Ovary (tissue), 9 donors: Measurements from ENCODE around the gene OR4D1. TPM values are rescaled to one million over a fixed set of nuclear protein-coding genes. Genes with fewer than 3 reads are reported as not detected.

Source experiments
- DNase-seq, 5 donors: peaks; one replicate each; pipeline ENCODE4 v3.0.0-alpha.2; 2019 to 2020
- H3K27ac ChIP-seq, 2 donors: fragments of 200-600 bp; one replicate each; pipeline versions ENCODE4 v1.5.1 to v1.8.0; 2019 to 2022
- H3K27me3 ChIP-seq: fragments of 200-600 bp; one replicate; pipeline ENCODE4 v1.8.0; 2022
- H3K36me3 ChIP-seq: fragments of 200-600 bp; sonication (generic); one replicate; pipeline ENCODE4 v1.5.1; 2019
- H3K4me1 ChIP-seq: one replicate; pipeline ENCODE4 v1.8.1; 2013; ENCODE audit warnings: mild to moderate bottlenecking, moderate library complexity; ENCODE audit not compliant: insufficient read depth
- H3K4me3 ChIP-seq: fragments of 200-600 bp; sonication (generic); one replicate; pipeline ENCODE4 v1.5.1; 2017
- H3K9me3 ChIP-seq, 2 donors: fragments of 200-600 bp in 1 of 2; sonication (generic) in 1 of 2; one replicate each; pipeline versions ENCODE4 v1.5.1 to v1.8.1; 2013 to 2019; ENCODE audit warnings: mild to moderate bottlenecking in 1 of 2, moderate library complexity in 1 of 2
- CTCF ChIP-seq, 3 donors: fragments of 450-650 bp in 2 of 3; fragments of 200-600 bp in 1 of 3; IDR thresholded peaks; one replicate each; pipeline versions ENCODE4 v1.5.1 to v1.8.0; 2016 to 2022; ENCODE audit warnings: antibody characterized with exemption in 3 of 3, mild to moderate bottlenecking in 1 of 3
- EP300 ChIP-seq: sonication (generic); formaldehyde crosslinking; IDR thresholded peaks from one replicate; pipeline ENCODE4 v1.6.1; 2017; ENCODE audit warnings: antibody characterized with exemption
- POLR2A ChIP-seq: fragments of 450-650 bp; IDR thresholded peaks from one replicate; pipeline ENCODE4 v1.6.1; 2017; ENCODE audit warnings: antibody characterized with exemption, mild to moderate bottlenecking, moderate library complexity
- WGBS, 3 donors: extraction: QIAGEN DNeasy Blood & Tissue Kit in 1 of 3; methylation state at CpG; one replicate each; pipeline versions ENCODE4 v1.1.5 to v1.1.7; 2013 to 2017; 5-methylcytosine and 5-hydroxymethylcytosine counted together
- intact Hi-C, 4 donors: fragments of 100-400 bp; cut with DNase I; formaldehyde crosslinking; loops; one replicate each; pipeline versions ENCODE4 v1.11.0 to v1.15.1; 2022 to 2023
- polyA plus RNA-seq, 2 donors: library from polyadenylated mRNA; stranded (reverse); fragments of 200-250 nt in 1 of 2; fragments of 350-450 nt in 1 of 2; fragmentation: Illumina TruSeq in 1 of 2; extraction: RNeasy Lipid Tissue Mini Kit (QIAGEN cat#74804) in 1 of 2; gene quantifications; one replicate each; pipeline ENCODE4 v1.2.3, GENCODE V29; 2013 to 2014
- total RNA-seq, 7 donors: library from RNA; depleted of rRNA in 2 of 7; stranded (reverse); fragments of >200 nt in 2 of 7; fragmentation: NEBNext Ultra II Directional in 3 of 7; extraction: Animal tissue kit (Norgen Biotek cat#: 25700) in 3 of 7; gene quantifications; one replicate each; pipeline versions ENCODE4 v1.1.0 to v1.2.4, GENCODE V29; 2016 to 2023
- donor health status: DM: no; HTN: no; CAD: no; lungs with moderate emphysema.
- donor health status: DM: no; HTN: no; CAD: no.
- donor health status: Bipolar disorder and iron deficiency.
- donor health status: DM: yes; HTN: yes; CAD: no.
- donor health status: DM: no; HTN: no; CAD: no.
- donor health status: DM: yes; HTN: yes; CAD: no.

The OR4D1 gene
- total and polyA plus RNA-seq, 9 donors: 0.03 TPM; not detected in 8

DNA sequence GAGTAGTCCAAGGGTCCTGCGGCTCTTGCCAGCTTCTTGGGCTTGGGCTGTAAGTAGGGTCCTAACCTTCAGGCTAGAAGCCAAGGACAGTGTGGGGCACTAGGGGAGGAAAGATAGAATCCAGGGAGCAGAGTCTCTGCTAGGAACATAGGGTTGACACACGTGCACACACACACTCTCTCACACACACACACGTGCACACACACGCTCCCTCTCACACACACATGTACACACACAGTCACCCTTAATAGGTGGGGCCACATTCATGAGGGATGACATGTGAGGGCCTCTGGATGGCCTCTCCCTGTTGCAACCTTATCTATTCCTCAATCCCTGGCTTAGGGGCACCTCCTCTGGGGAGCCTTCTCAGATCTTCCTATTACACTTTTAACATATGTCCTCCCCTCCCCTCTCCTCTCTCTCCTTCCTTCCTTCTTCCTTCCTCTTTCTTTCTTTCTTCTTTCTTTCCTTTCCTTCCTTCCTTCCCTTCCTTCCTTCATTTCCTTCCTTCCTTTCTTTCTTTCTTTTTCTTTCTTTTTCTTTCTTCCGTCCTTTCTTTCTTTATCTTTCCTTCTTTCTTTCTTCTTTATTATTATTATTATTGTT is 47.4 kb downstream of the OR4D1 start:
- 73 to 83% (median 83%) methylated on average over 5 of the region's 5 CpGs for WGBS, 3 donors

GRCh38 chr17:58196610-58197009 is 48.4 kb downstream of the OR4D1 start:
- TF ChIP-seq CTCF (IDR thresholded peaks at IDR 0.05) (no peak), EP300 (no peak), POLR2A (no peak)
- H3K4me3 ChIP-seq: no peak overlapping the region
- H3K4me1 ChIP-seq: no peaks in the 10 kb centered on the region
- intact Hi-C loops: no loop called here
- WGBS, 3 donors: 74 to 84% (median 80%) methylated on average over 7 of the region's 7 CpGs
- H3K9me3 ChIP-seq: no peaks in the 10 kb centered on the region
- no peaks in the 10 kb centered on the region for H3K27me3 ChIP-seq
- no peak for DNase-seq
- H3K36me3 ChIP-seq: no peaks in the 10 kb centered on the region
- H3K27ac ChIP-seq: no peak overlapping the region

More for the DNA sequence above, 47.4 kb downstream of the OR4D1 start:
- Histone ChIP-seq H3K4me3 (no peak overlapping the region), H3K4me1 (no peaks in the 10 kb centered on the region), H3K27me3 (no peaks in the 10 kb centered on the region), H3K27ac (no peak overlapping the region), H3K36me3 (no peaks in the 10 kb centered on the region), H3K9me3 (no peaks in the 10 kb centered on the region)
- intact Hi-C loops: no loop called here
- no peak for DNase-seq
- TF ChIP-seq CTCF (IDR thresholded peaks at IDR 0.05): no peak
- no peak for TF ChIP-seq EP300
- no peak for TF ChIP-seq POLR2A

GRCh38 chr17:58200024-58200633 is 51.9 kb downstream of the OR4D1 start:
- Histone ChIP-seq H3K27me3 (no peaks in the 10 kb centered on the region), H3K4me3 (no peak overlapping the region), H3K9me3 (no peaks in the 10 kb centered on the region), H3K36me3 (no peaks in the 10 kb centered on the region), H3K4me1 (no peaks in the 10 kb centered on the region), H3K27ac (no peak overlapping the region)
- intact Hi-C loops: no loop called here
- TF ChIP-seq CTCF (IDR thresholded peaks at IDR 0.05): no peak
- no peak for TF ChIP-seq EP300
- TF ChIP-seq POLR2A: no peak
- no peak for DNase-seq
- WGBS, 3 donors: 29 to 34% (median 33%) methylated on average over 11 to 14 of the region's 14 CpGs

DNA sequence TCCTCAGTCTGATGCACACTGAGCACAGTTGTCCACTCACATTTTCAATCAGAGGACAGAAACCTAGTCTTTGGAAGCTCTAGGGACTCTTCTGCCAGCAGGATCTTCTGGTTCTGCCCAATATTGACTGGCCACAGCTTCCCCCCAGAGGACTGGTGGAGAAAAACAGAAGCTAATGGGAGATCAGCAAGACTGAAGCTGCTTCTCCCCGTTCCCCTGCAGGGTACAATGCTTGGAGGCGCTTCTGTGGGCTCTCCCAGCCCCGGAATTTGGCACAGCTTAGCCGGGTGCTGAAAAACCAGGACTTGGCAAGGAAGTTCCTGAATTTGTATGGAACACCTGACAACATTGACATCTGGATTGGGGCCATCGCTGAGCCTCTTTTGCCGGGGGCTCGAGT is 54.7 kb downstream of the OR4D1 start:
- intact Hi-C loops: no loop called here
- H3K27me3 ChIP-seq: no peaks in the 10 kb centered on the region
- no peaks in the 10 kb centered on the region for H3K4me1 ChIP-seq
- WGBS, 3 donors: 64 to 80% (median 75%) methylated on average over 7 of the region's 7 CpGs
- no peaks in the 10 kb centered on the region for H3K36me3 ChIP-seq
- DNase-seq: no peak
- no peak overlapping the region for H3K27ac ChIP-seq
- no peak for TF ChIP-seq POLR2A
- TF ChIP-seq EP300: no peak
- no peak for TF ChIP-seq CTCF (IDR thresholded peaks at IDR 0.05)
- H3K4me3 ChIP-seq: no peak overlapping the region
- no peaks in the 10 kb centered on the region for H3K9me3 ChIP-seq
